Right lobe of liver (tissue), 4 donors: Measurements from ENCODE around the gene EWSR1.

Experiments used
- CTCF ChIP-seq, 4 donors: fragments of 200-600 bp in 3 of 4; fragments of 450-650 bp in 1 of 4; IDR thresholded peaks; one replicate each; pipeline versions ENCODE4 v1.5.1 to v1.8.0; 2016 to 2022; ENCODE audit warnings: antibody characterized with exemption in 4 of 4, mild to moderate bottlenecking in 2 of 4
- POLR2A ChIP-seq: fragments of 450-650 bp; IDR thresholded peaks from one replicate; pipeline ENCODE4 v1.6.1; 2017; ENCODE audit warnings: antibody characterized with exemption, mild to moderate bottlenecking
- donor health status: DM: no; HTN: no; CAD: no.
- donor health status: DM: no; HTN: no; CAD: no.
- donor health status: DM: no; HTN: yes; CAD: no.

- TF ChIP-seq CTCF (IDR thresholded peaks at IDR 0.05): no peak
- no peak for TF ChIP-seq POLR2A
Measured at GRCh38 chr22:29325785-29326315, 57.8 kb downstream of the EWSR1 start.
